CMK (cell line): ENCODE measurements around the gene RRBP1.

Experiments
- DNase-seq: peaks from one replicate; pipeline ENCODE4 v3.0.0-alpha.2; 2010; ENCODE audit warnings: low read depth

The RRBP1 gene

GRCh38 chr20:17647391-17648314 lies 34.4 kb downstream of the RRBP1 start:
- DNase-seq: no peak

GRCh38 chr20:17646961-17647301 lies 35.1 kb downstream of the RRBP1 start:
- DNase-seq: no peak

- DNase-seq: no peak
These were observed 35.7 kb downstream of the RRBP1 start for GRCh38 chr20:17646209-17646960.

- DNase-seq: no peak
These were observed 36.4 kb downstream of the RRBP1 start for GRCh38 chr20:17645546-17646208.

- no peak for DNase-seq
These were observed 37.0 kb downstream of the RRBP1 start for GRCh38 chr20:17645010-17645409.

GRCh38 chr20:17644451-17644850 lies 37.6 kb downstream of the RRBP1 start:
- no peak for DNase-seq

- DNase-seq: no peak
These were observed 38.4 kb downstream of the RRBP1 start for GRCh38 chr20:17643531-17644188.

GRCh38 chr20:17642404-17643269 lies 39.4 kb downstream of the RRBP1 start:
- no peak for DNase-seq

GRCh38 chr20:17641993-17642392 lies 40.0 kb downstream of the RRBP1 start:
- no peak for DNase-seq

- no peak for DNase-seq
These were observed 40.5 kb downstream of the RRBP1 start for GRCh38 chr20:17641520-17641964.

- DNase-seq: no peak
These were observed 41.1 kb downstream of the RRBP1 start for GRCh38 chr20:17640875-17641378.

- DNase-seq: no peak
These were observed 41.7 kb downstream of the RRBP1 start for GRCh38 chr20:17640146-17640874.

GRCh38 chr20:17638835-17639407 lies 43.1 kb downstream of the RRBP1 start:
- DNase-seq: no peak

- no peak for DNase-seq
These were observed 43.9 kb downstream of the RRBP1 start for GRCh38 chr20:17637985-17638640.

GRCh38 chr20:17637413-17637780 lies 44.6 kb downstream of the RRBP1 start:
- DNase-seq: no peak

- no peak for DNase-seq
These were observed 45.3 kb downstream of the RRBP1 start for GRCh38 chr20:17636523-17637412.

- no peak for DNase-seq
These were observed 46.5 kb downstream of the RRBP1 start for GRCh38 chr20:17635332-17636244.
